ENCODE results near the gene PTGR2.

DNA sequence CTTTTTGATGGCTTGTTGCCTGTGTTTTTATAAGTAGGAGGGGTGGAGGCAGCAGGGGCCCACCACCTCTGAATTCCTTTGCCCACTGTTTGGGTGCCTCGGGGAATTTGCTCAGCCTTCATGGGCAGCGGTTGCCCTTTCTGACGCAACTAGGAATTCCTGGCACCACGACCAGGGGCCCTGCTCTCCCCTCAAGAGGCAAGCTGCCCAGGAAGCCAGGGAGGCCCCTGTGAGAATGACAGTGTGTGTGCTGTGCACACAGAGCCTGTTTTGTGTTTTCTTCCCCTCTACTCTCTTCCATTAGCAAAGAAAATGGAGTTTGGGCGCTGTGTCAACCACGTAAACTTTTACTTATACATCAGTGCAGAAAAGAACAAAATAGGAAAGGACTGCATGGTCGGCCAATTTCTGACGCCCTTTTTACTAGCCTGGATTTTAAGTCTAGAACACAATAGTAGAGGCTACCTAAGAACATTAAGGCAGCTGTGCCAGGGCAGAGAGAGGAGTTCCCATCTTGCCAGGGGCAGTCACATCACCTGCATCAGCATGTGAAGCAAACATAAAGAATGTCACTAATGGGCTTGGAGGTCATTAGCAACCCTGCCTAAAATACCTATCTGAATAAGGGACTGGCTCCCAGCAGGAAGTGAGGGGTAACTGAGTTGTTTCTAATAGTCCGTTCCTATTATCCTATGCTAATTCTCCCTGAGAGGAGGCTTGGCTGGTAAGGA is 17.9 kb upstream of the PTGR2 start:
- TF ChIP-seq EZH2 (IDR thresholded peaks at IDR 0.05; ENCODE audit: borderline replicate concordance, low read length) = no peak
- TF ChIP-seq, protein P1, sequence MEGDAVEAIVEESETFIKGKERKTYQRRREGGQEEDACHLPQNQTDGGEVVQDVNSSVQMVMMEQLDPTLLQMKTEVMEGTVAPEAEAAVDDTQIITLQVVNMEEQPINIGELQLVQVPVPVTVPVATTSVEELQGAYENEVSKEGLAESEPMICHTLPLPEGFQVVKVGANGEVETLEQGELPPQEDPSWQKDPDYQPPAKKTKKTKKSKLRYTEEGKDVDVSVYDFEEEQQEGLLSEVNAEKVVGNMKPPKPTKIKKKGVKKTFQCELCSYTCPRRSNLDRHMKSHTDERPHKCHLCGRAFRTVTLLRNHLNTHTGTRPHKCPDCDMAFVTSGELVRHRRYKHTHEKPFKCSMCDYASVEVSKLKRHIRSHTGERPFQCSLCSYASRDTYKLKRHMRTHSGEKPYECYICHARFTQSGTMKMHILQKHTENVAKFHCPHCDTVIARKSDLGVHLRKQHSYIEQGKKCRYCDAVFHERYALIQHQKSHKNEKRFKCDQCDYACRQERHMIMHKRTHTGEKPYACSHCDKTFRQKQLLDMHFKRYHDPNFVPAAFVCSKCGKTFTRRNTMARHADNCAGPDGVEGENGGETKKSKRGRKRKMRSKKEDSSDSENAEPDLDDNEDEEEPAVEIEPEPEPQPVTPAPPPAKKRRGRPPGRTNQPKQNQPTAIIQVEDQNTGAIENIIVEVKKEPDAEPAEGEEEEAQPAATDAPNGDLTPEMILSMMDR (IDR thresholded peaks at IDR 0.05; ENCODE audit: low read length) = no peak

Data from OCI-LY1 (cell line).